Glutamatergic neuron (in vitro differentiated cells): ENCODE data around the gene THSD7B. TPM values are rescaled to one million over a fixed set of nuclear protein-coding genes. Genes with fewer than 3 reads are reported as not detected.

Experiments
- DNase-seq: peaks from one replicate; pipeline ENCODE4 v3.0.0; 2022
- H3K27ac Mint-ChIP-seq: one replicate; pipeline ENCODE4 v1.8.0; 2020; ENCODE audit warnings: mild to moderate bottlenecking, mixed read lengths, inconsistent platforms; ENCODE audit not compliant: unreplicated experiment
- H3K27me3 Mint-ChIP-seq: one replicate; pipeline ENCODE4 v1.8.0; 2020; ENCODE audit warnings: mild to moderate bottlenecking, moderate library complexity, mixed read lengths, inconsistent platforms; ENCODE audit not compliant: unreplicated experiment
- H3K36me3 Mint-ChIP-seq: one replicate; pipeline ENCODE4 v1.8.0; 2020; ENCODE audit warnings: mild to moderate bottlenecking, mixed read lengths, inconsistent platforms; ENCODE audit not compliant: unreplicated experiment
- H3K4me1 Mint-ChIP-seq: one replicate; pipeline ENCODE4 v1.8.0; 2020; ENCODE audit warnings: mild to moderate bottlenecking, low read depth, mixed read lengths, inconsistent platforms; ENCODE audit not compliant: unreplicated experiment
- H3K4me3 Mint-ChIP-seq: one replicate; pipeline ENCODE4 v1.8.0; 2020; ENCODE audit warnings: mild to moderate bottlenecking, mixed read lengths, inconsistent platforms; ENCODE audit not compliant: unreplicated experiment
- H3K9me3 Mint-ChIP-seq: one replicate; pipeline ENCODE4 v1.8.0; 2020; ENCODE audit warnings: mild to moderate bottlenecking, moderate library complexity, mixed read lengths, inconsistent platforms; ENCODE audit not compliant: unreplicated experiment
- CTCF ChIP-seq: fragments of 200-600 bp; sonication (generic); IDR thresholded peaks from one replicate; pipeline ENCODE4 v1.5.0; 2021; ENCODE audit not compliant: partially characterized antibody, unreplicated experiment
- total RNA-seq: library from RNA; stranded (reverse); fragmentation: NEBNext Ultra II Directional; extraction: Animal tissue kit (Norgen Biotek cat#: 25700); gene quantifications from one replicate; pipeline ENCODE4 v1.2.1, GENCODE V29; 2021; ENCODE audit not compliant: unreplicated experiment

Gene THSD7B
- total RNA-seq, 1 donor from 2014 or later: 182 TPM

- Mint-ChIP-seq H3K9me3 (peaks cover 12% of the 10 kb centered on the region), H3K27me3 (peaks cover 7% of the 10 kb centered on the region), H3K27ac (peak overlapping the region; percentile 85), H3K36me3 (peaks cover 4% of the 10 kb centered on the region), H3K4me3 (peak overlapping the region; percentile 61), H3K4me1 (peaks cover 20% of the 10 kb centered on the region)
- DNase-seq: peak; percentile 17
- TF ChIP-seq CTCF: no peak
Measured at GRCh38 chr2:137339051-137339450, 573.7 kb downstream of the THSD7B start.

DNA sequence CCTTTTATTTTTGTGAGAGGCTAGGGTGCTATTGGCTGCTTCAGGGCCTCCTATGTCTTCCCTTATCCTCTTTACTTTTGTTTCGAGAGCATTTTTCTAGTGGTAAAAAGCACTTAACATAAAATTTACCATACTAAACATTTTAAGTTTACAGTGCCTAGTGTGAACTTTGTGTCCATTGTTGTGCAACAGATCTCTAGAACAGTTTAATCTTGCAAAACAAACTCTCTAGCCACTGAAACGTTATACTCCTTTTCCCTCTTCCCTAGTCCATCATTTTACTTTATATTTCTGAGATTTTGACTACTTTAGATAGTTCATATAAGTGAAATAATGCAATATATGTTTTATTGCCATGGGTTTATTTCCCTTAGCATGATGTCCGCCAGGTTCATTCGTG lies 580.6 kb downstream of the THSD7B start:
- TF ChIP-seq CTCF: no peak
- Mint-ChIP-seq H3K4me3 (no peak overlapping the region), H3K36me3 (no peaks in the 10 kb centered on the region), H3K27ac (no peak overlapping the region), H3K9me3 (peaks cover 6% of the 10 kb centered on the region), H3K27me3 (peaks cover 2% of the 10 kb centered on the region), H3K4me1 (peaks cover 8% of the 10 kb centered on the region)
- no peak for DNase-seq

DNA sequence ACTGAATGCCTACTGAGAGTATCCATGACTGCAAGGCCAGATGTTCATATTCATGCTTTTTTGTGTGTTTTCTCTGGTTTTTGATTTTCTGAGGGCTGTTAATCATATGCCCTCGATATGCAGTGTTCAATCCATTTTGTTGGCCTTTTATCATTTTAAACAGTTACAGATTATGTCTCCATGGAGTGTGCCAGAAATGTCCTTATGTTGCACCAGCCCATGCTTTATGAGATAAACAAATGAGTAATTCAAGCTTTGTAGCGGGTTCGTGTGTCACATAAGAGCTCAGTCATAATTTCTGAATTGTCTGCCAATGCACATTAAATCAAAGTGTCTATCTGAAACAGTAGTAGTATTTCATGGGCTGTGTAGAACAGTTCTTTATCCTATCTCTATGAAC lies 583.0 kb downstream of the THSD7B start:
- no peak overlapping the region for H3K4me3 Mint-ChIP-seq
- peaks cover 8% of the 10 kb centered on the region for H3K4me1 Mint-ChIP-seq
- H3K27me3 Mint-ChIP-seq: peaks cover 2% of the 10 kb centered on the region
- no peak for TF ChIP-seq CTCF
- no peak for DNase-seq
- H3K36me3 Mint-ChIP-seq: no peaks in the 10 kb centered on the region
- H3K27ac Mint-ChIP-seq: no peak overlapping the region
- H3K9me3 Mint-ChIP-seq: peaks cover 6% of the 10 kb centered on the region

GRCh38 chr2:137357634-137358033 lies 592.3 kb downstream of the THSD7B start:
- peaks cover 12% of the 10 kb centered on the region for H3K4me1 Mint-ChIP-seq
- H3K9me3 Mint-ChIP-seq: peaks cover 16% of the 10 kb centered on the region
- H3K4me3 Mint-ChIP-seq: no peak overlapping the region
- peaks cover 2% of the 10 kb centered on the region for H3K27me3 Mint-ChIP-seq
- peaks cover 22% of the 10 kb centered on the region for H3K36me3 Mint-ChIP-seq
- TF ChIP-seq CTCF: no peak
- DNase-seq: no peak
- peak overlapping the region; percentile 12 for H3K27ac Mint-ChIP-seq

GRCh38 chr2:137367361-137367760 lies 602.0 kb downstream of the THSD7B start:
- no peaks in the 10 kb centered on the region for H3K4me1 Mint-ChIP-seq
- H3K36me3 Mint-ChIP-seq: peaks cover 9% of the 10 kb centered on the region
- peaks cover 6% of the 10 kb centered on the region for H3K9me3 Mint-ChIP-seq
- DNase-seq: no peak
- no peak for TF ChIP-seq CTCF
- no peak overlapping the region for H3K4me3 Mint-ChIP-seq
- H3K27me3 Mint-ChIP-seq: peaks cover 6% of the 10 kb centered on the region
- no peak overlapping the region for H3K27ac Mint-ChIP-seq
